Stimulated activated CD4-positive, alpha-beta T cell treated with anti-CD3 and anti-CD28 coated beads, Interleukin-12 subunit alpha, Interleukin-12 subunit beta, amount 100 ng/mL, for 4 hours (primary cell): ENCODE measurements around the gene CPN1.
"Not testable (repeated sequence)": the region's sequence is repeated elsewhere in the genome, so short reads cannot be mapped to it uniquely, and the experiment has no call there.

Experiments used
- DNase-seq: peaks from one replicate; pipeline ENCODE4 v3.0.0-alpha.2; 2020

CPN1 gene

GRCh38 chr10:100020886-100021253 is 60.8 kb downstream of the CPN1 start:
- DNase-seq, result no peak

- DNase-seq, result no peak
These were observed 61.4 kb downstream of the CPN1 start for GRCh38 chr10:100020142-100020885.

- DNase-seq, result no peak
These were observed 61.9 kb downstream of the CPN1 start for GRCh38 chr10:100019787-100020141.

GRCh38 chr10:100014071-100014762 is 67.5 kb downstream of the CPN1 start:
- no peak for DNase-seq

GRCh38 chr10:100013621-100014020 is 68.0 kb downstream of the CPN1 start:
- no peak for DNase-seq

GRCh38 chr10:100011906-100012305 is 69.8 kb downstream of the CPN1 start:
- DNase-seq, result not testable (repeated sequence)

GRCh38 chr10:100009793-100010676 is 71.6 kb downstream of the CPN1 start, which contains the start of gene DNMBP:
Gene DNMBP, minus strand, starts transcription at chr10:100009947. Its CDS starts 37,823 bp downstream, at chr10:99972124.
- peak; percentile 82 for DNase-seq

GRCh38 chr10:100009283-100009792 is 72.3 kb downstream of the CPN1 start:
- peak; percentile 6 for DNase-seq

- DNase-seq, result no peak
These were observed 72.9 kb downstream of the CPN1 start for GRCh38 chr10:100008708-100009282.

GRCh38 chr10:100008142-100008522 is 73.5 kb downstream of the CPN1 start:
- no peak for DNase-seq

GRCh38 chr10:100007231-100008141 is 74.2 kb downstream of the CPN1 start:
- no peak for DNase-seq

- DNase-seq, result no peak
These were observed 75.3 kb downstream of the CPN1 start for GRCh38 chr10:100006243-100006886.

- DNase-seq, result no peak
These were observed 76.7 kb downstream of the CPN1 start for GRCh38 chr10:100004805-100005510.

- no peak for DNase-seq
These were observed 81.5 kb downstream of the CPN1 start for GRCh38 chr10:100000109-100000644.

- DNase-seq, result no peak
These were observed 82.2 kb downstream of the CPN1 start for GRCh38 chr10:99999319-100000108.

- no peak for DNase-seq
These were observed 82.8 kb downstream of the CPN1 start for GRCh38 chr10:99998889-99999288.

GRCh38 chr10:99996671-99997648 is 84.7 kb downstream of the CPN1 start:
- no peak for DNase-seq

- DNase-seq, result no peak
These were observed 86.0 kb downstream of the CPN1 start for GRCh38 chr10:99995713-99996112.
